SU-DHL-6 (cell line): ENCODE measurements around the gene RIN3.

ENCODE experiments used
- EZH2phosphoT487 ChIP-seq: fragments of 200-600 bp; sonication (generic), shearing (Covaris generic); conservative IDR thresholded peaks from 2 replicates; pipeline ENCODE4 v1.6.1; 2018; ENCODE audit warnings: mild to moderate bottlenecking, antibody characterized with exemption, low read length, moderate library complexity, mixed read lengths
- TF ChIP-seq, protein P1 (sequence below): fragments of 200-600 bp; sonication (generic); IDR thresholded peaks from one replicate; pipeline ENCODE4 v1.5.1; 2017; ENCODE audit warnings: antibody characterized with exemption, mild to moderate bottlenecking, low read length, moderate library complexity; ENCODE audit not compliant: insufficient read depth, poor library complexity, severe bottlenecking

DNA sequence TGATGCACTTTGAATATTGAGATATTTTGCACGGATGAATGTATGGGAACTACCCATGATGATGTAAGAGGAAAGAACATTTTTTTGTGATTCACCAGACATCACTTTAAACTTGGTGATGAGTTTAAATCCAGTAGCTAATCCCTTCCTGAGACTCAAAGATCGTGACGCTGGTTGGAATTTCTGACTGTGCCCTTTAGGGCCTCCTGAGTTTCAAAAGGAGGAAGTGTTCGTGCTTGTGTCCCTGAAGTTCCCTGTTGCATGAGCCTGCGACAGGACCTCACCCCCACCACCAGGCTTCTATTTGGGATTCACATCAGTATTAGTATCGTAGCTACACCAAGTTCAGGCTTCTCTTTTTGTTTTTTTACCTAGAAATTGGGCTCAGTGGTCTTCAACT lies 18.6 kb upstream of the RIN3 start:
- TF ChIP-seq, protein P1, sequence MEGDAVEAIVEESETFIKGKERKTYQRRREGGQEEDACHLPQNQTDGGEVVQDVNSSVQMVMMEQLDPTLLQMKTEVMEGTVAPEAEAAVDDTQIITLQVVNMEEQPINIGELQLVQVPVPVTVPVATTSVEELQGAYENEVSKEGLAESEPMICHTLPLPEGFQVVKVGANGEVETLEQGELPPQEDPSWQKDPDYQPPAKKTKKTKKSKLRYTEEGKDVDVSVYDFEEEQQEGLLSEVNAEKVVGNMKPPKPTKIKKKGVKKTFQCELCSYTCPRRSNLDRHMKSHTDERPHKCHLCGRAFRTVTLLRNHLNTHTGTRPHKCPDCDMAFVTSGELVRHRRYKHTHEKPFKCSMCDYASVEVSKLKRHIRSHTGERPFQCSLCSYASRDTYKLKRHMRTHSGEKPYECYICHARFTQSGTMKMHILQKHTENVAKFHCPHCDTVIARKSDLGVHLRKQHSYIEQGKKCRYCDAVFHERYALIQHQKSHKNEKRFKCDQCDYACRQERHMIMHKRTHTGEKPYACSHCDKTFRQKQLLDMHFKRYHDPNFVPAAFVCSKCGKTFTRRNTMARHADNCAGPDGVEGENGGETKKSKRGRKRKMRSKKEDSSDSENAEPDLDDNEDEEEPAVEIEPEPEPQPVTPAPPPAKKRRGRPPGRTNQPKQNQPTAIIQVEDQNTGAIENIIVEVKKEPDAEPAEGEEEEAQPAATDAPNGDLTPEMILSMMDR = no peak
- no peak for TF ChIP-seq EZH2phosphoT487
